ENCODE data around the gene STAM.
"Not testable (repeated sequence)": the region's sequence is repeated elsewhere in the genome, so short reads cannot be mapped to it uniquely, and the experiment has no call there.

Gene STAM

DNA sequence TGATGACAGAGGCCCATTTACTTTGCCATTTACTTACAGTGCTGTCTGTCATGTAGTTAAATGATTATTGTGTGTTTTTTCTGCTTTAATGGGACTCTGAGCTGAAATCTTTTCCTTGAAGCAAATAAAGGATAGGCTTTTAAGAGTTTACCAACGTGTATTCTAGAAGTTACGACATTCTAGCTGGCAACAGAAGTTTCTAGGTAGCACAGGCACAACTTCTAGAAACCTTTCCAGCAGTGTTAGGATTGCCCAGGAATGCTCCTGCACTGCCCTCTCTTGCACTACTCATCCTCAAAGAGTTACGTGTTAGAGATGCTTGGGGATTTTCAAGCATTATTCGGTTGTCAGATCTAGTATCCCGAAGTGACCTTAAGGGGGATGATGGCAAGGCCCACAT lies 65.5 kb downstream of the STAM start:
- no peak for DNase-seq (ENCODE audit: low spot score)
- Mint-ChIP-seq H3K9me3 (no peaks in the 10 kb centered on the region), H3K4me3 (no peak overlapping the region), H3K4me1 (ENCODE audit: low read depth) (no peaks in the 10 kb centered on the region), H3K27me3 (ENCODE audit: low read depth) (no peaks in the 10 kb centered on the region), H3K36me3 (ENCODE audit: low read depth) (peaks cover 42% of the 10 kb centered on the region), H3K27ac (no peak overlapping the region)

DNA sequence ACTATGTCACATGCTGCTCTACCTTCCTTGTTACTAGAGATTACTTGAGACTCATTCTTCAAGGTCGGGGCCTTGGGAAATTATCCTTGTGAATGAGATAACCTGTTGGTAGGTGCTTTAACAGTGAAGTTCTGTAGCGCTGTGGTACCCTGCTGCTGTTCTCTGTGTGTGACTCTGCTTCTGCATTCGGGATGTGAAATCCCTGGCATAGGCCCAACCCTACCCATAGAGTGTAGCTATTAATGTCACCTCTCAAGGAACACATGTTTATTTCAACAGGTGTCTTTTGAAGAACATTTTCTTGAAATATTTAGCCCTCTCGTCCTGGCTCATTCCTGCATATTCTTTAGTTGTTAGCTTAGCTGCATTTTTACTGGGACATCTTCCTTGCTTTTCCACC lies 66.2 kb downstream of the STAM start:
- H3K27ac Mint-ChIP-seq, result no peak overlapping the region
- H3K36me3 Mint-ChIP-seq (ENCODE audit: low read depth), result peaks cover 46% of the 10 kb centered on the region
- H3K4me3 Mint-ChIP-seq, result no peak overlapping the region

DNA sequence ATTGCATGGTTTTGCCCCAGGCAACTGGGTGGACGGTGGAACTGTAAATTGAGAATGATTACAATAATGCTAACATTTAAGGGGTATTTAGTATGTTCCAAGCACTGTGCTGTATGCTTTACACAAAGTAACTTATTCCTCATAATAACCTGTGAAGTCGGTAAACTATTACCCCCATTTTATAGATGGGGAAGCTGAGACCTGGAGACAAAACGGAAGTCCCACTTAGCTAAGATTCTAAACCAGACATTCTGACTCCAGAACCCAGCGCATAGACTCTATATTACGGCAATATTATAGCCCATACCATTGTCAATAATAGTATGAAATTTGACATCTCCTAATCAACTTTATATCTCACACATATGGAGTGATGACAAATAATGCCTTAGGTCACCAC lies 68.1 kb downstream of the STAM start:
- H3K36me3 Mint-ChIP-seq (ENCODE audit: low read depth), result peaks cover 57% of the 10 kb centered on the region
- H3K4me1 Mint-ChIP-seq (ENCODE audit: low read depth), result no peaks in the 10 kb centered on the region

More for the DNA sequence above, 66.2 kb downstream of the STAM start:
- Mint-ChIP-seq H3K27me3 (ENCODE audit: low read depth) (no peaks in the 10 kb centered on the region), H3K9me3 (no peaks in the 10 kb centered on the region), H3K4me1 (ENCODE audit: low read depth) (no peaks in the 10 kb centered on the region)
- DNase-seq (ENCODE audit: low spot score), result no peak

DNA sequence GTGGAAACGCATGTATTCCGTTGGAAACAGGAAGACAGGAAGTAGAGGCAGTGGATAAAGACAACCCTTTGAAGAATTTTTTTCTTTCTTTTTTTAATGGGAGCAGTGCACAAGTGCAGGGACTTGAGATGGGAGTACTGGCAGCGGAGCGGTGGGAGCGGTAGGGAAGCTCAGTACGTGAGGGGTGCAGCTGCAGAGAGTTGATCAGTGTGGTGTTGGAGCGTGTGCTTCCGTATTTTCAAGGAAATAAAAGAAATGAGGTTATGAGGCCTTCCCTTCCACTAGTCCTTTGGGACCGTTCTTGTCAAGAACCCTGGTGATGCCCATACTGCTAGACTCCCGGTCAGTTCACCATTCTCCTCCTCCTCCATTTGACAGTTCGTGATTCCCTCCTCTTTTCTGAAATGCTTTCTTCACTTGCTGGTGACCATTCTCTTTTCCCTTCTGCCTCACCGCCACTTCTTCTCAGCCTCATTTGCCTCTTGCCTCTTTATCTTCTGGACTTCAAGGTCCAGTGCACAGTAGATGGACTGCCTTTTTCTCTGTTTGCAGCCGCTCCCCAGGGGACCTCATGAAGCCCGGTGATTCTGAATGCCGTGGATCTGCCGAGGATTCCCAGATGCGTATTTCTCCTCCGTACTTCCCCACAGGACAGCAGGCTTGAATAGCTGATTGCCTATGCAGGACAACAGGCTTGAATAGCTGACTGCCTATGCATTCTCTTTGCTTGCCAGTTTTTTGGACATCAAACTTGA lies 68.9 kb downstream of the STAM start:
- no peaks in the 10 kb centered on the region for H3K4me1 Mint-ChIP-seq (ENCODE audit: low read depth)
- no peaks in the 10 kb centered on the region for H3K27me3 Mint-ChIP-seq (ENCODE audit: low read depth)
- no peaks in the 10 kb centered on the region for H3K9me3 Mint-ChIP-seq
- H3K36me3 Mint-ChIP-seq (ENCODE audit: low read depth), result peaks cover 58% of the 10 kb centered on the region
- H3K4me3 Mint-ChIP-seq, result no peak overlapping the region
- DNase-seq (ENCODE audit: low spot score), result no peak
- no peak overlapping the region for H3K27ac Mint-ChIP-seq

More for the DNA sequence above, 68.1 kb downstream of the STAM start:
- no peak overlapping the region for H3K27ac Mint-ChIP-seq
- H3K27me3 Mint-ChIP-seq (ENCODE audit: low read depth), result no peaks in the 10 kb centered on the region
- no peaks in the 10 kb centered on the region for H3K9me3 Mint-ChIP-seq
- H3K4me3 Mint-ChIP-seq, result no peak overlapping the region
- no peak for DNase-seq (ENCODE audit: low spot score)

DNA sequence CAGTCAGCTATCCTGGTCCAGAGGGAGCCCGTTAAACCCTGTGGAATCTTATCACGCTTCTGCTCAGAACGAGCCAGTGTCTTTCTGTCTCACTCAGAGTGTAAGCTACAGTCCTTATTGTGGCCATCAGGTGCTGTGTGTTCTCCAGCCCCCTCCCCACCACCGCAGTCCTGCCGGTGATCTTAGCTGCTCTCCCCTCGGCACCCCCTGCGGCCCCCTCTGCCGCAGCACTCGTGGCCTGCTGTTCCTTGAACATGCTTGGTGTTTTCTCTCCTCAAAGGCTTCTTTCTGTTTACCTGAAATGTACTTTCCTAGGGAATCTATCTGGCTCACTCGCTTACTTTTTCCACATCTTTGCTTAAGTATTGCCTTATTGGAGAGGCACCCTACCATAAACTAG lies 69.8 kb downstream of the STAM start:
- no peak for DNase-seq (ENCODE audit: low spot score)
- no peak overlapping the region for H3K27ac Mint-ChIP-seq
- no peaks in the 10 kb centered on the region for H3K9me3 Mint-ChIP-seq
- no peaks in the 10 kb centered on the region for H3K4me1 Mint-ChIP-seq (ENCODE audit: low read depth)
- H3K36me3 Mint-ChIP-seq (ENCODE audit: low read depth), result peaks cover 60% of the 10 kb centered on the region
- no peaks in the 10 kb centered on the region for H3K27me3 Mint-ChIP-seq (ENCODE audit: low read depth)
- no peak overlapping the region for H3K4me3 Mint-ChIP-seq

DNA sequence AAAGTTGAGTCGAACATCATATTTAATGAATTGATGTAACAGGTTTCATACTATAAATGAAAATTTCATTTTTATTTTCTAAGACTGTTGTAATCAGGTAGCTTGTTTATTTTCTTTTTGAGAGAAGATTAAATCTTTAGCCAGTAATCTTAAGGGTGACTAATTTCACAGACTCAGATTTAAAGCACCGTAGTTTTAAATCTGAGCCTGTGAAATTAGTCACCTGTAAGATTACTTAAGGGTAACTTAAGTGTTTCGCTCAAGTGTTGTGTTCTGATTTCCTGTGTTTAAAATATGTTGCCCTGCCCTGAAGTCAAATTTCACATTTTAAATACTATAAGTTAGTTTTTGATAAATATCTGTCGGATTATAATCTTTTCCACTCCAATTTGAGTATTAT lies 72.2 kb downstream of the STAM start:
- Mint-ChIP-seq H3K27me3 (ENCODE audit: low read depth) (no peaks in the 10 kb centered on the region), H3K36me3 (ENCODE audit: low read depth) (peaks cover 58% of the 10 kb centered on the region), H3K4me3 (no peak overlapping the region)

DNA sequence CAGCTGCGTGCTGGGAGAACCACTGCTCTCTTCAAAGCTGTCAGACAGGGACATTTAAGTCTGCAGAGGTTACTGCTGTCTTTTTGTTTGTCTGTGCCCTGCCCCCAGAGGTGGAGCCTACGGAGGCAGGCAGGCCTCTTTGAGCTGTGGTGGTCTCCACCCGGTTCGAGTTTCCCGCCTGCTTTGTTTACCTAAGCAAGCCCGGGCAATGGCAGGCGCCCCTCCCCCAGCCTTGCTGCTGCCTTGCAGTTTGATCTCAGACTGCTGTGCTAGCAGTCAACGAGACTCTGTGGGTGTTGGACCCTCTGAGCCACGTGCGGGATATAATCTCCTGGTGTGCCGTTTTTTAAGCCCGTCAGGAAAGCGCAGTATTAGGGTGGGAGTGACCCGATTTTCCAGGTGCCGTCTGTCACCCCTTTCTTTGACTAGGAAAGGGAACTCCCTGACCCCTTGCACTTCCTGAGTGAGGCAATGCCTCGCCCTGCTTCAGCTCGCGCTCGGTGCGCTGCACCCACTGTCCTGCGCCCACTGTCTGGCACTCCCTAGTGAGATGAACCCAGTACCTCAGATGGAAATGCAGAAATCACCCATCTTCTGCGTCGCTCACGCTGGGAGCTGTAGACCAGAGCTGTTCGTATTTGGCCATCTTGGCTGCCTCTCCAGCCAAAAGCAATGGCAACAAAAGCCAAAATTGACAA lies 78.5 kb downstream of the STAM start:
- not testable (repeated sequence) for H3K4me1 Mint-ChIP-seq (ENCODE audit: low read depth); H3K9me3 Mint-ChIP-seq; H3K4me3 Mint-ChIP-seq; H3K27ac Mint-ChIP-seq; H3K27me3 Mint-ChIP-seq (ENCODE audit: low read depth); DNase-seq (ENCODE audit: low spot score)
- H3K36me3 Mint-ChIP-seq (ENCODE audit: low read depth), result peaks cover 31% of the 10 kb centered on the region

More for the DNA sequence above, 72.2 kb downstream of the STAM start:
- Mint-ChIP-seq H3K9me3 (no peaks in the 10 kb centered on the region), H3K27ac (no peak overlapping the region), H3K4me1 (ENCODE audit: low read depth) (peaks cover 2% of the 10 kb centered on the region)
- DNase-seq (ENCODE audit: low spot score), result no peak

DNA sequence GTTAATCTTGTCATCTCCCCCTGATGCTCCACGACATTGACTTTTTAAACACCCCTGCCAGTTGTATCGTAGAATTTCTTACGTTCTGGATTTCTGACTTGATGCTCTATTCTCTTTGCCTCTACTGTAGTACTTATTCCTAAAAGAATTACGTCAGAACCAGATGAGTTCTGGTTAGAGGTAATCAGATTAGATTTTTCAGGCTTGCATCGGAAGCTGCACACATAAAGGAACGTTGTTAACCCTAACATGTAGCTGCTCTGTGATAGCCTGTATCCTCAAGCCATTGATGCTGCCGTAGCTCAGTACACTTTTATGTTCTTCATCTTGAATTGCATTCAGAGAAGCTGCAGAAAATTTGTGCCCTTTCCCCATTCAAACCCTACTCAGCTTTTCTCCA lies 81.8 kb downstream of the STAM start:
- no peaks in the 10 kb centered on the region for H3K4me1 Mint-ChIP-seq (ENCODE audit: low read depth)

DNA sequence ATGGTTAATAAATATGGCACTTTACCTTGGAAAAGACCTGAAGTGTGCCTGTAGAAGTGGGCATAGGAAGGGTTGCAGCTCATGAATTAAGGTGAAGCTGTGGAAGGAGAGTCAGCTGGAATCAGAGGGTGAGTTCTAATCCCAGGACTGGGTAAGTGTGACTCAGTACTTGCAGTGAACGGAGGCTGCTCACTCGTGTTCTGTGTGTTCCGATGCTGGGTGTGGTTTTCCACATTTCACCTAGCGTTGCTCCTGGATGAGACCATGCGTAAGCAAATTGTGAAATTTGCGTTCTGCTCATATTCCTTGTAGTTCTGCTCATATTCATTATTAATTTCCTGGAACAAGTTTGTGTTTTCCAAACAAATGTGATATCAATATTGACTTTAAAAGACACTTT lies 85.7 kb downstream of the STAM start:
- DNase-seq (ENCODE audit: low spot score), result no peak
- Mint-ChIP-seq H3K36me3 (ENCODE audit: low read depth) (peaks cover 2% of the 10 kb centered on the region), H3K4me1 (ENCODE audit: low read depth) (no peaks in the 10 kb centered on the region), H3K27me3 (ENCODE audit: low read depth) (no peaks in the 10 kb centered on the region), H3K9me3 (no peaks in the 10 kb centered on the region), H3K27ac (no peak overlapping the region), H3K4me3 (no peak overlapping the region)

More for the DNA sequence above, 81.8 kb downstream of the STAM start:
- no peaks in the 10 kb centered on the region for H3K27me3 Mint-ChIP-seq (ENCODE audit: low read depth)
- H3K36me3 Mint-ChIP-seq (ENCODE audit: low read depth), result peaks cover 15% of the 10 kb centered on the region
- no peaks in the 10 kb centered on the region for H3K9me3 Mint-ChIP-seq
- no peak overlapping the region for H3K4me3 Mint-ChIP-seq
- DNase-seq (ENCODE audit: low spot score), result no peak
- H3K27ac Mint-ChIP-seq, result no peak overlapping the region

DNA sequence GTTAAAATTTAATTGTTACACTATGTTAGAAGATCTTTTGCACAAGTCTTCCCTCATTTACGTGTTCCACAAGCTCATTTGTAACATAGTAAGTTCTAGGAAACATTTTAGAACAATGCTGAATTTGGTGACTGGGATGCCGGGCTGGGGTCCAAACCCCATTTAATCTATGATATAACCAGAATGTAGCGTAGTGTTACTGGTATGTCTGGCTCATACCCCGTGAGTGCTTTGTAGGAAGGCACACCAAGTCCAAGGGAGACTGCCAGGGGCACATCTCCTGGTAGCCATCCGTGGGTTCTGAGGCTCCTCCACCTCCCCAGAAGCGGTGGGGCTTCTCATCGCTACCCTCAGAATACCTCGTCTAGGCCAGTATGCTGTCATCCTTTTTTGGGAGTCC lies 86.7 kb downstream of the STAM start:
- no peak overlapping the region for H3K4me3 Mint-ChIP-seq
- no peaks in the 10 kb centered on the region for H3K4me1 Mint-ChIP-seq (ENCODE audit: low read depth)
- no peak for DNase-seq (ENCODE audit: low spot score)
- H3K27ac Mint-ChIP-seq, result no peak overlapping the region
- H3K9me3 Mint-ChIP-seq, result no peaks in the 10 kb centered on the region
- H3K27me3 Mint-ChIP-seq (ENCODE audit: low read depth), result no peaks in the 10 kb centered on the region
- H3K36me3 Mint-ChIP-seq (ENCODE audit: low read depth), result no peaks in the 10 kb centered on the region

DNA sequence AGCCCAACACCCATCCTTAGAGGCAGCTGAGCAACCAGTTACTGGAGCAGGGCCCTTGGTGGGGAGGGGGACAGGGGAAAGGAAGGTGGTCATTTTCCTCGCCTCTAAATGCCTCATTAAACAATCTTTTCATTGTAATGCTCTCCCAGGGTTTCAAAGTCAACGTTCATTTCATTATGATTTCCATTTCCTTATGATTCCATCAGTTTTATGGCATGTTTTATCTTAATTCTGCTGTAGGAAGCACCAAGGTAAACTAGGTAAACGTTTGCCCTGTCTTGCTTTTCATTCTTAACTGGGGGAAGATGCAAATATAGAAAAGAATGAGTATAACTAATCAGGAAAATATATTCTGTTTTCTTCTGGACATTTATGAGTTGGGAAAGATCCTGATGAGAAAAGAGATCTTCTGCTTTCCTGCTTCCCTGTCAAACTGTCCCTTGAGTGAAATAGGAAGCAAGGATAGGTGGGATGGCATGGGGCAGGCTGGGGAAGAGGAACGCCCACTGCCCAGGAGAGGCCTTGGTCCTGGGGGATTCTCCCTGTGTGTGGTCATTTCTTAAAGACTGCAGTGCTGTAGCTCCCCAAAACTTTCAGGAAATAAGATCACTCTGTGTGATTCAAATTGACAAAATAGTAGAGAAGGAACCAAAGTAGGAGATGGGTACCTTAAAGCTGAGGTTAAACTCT lies 87.5 kb downstream of the STAM start:
- Mint-ChIP-seq H3K27ac (no peak overlapping the region), H3K27me3 (ENCODE audit: low read depth) (no peaks in the 10 kb centered on the region), H3K4me3 (no peak overlapping the region), H3K9me3 (no peaks in the 10 kb centered on the region), H3K4me1 (ENCODE audit: low read depth) (no peaks in the 10 kb centered on the region), H3K36me3 (ENCODE audit: low read depth) (no peaks in the 10 kb centered on the region)
- no peak for DNase-seq (ENCODE audit: low spot score)

DNA sequence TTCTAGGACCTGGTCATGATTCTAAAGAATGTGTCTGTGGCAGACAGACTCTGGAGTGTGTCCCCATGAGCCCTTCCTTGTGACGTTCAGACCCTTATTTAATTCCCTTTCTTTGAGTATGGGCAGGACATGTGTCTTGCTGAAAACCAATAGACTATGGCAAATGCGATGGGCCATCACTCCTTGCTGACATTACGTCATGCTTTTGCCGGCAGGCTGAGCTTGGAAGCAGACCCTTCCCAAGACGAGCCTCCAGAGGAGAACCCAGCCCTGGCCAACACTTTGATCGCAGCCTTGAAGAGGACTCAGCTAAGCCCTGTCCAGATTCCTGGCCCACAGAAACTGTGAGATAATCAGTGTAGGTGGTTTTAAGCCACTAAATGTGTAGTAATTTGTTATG lies 89.7 kb downstream of the STAM start:
- no peak overlapping the region for H3K27ac Mint-ChIP-seq

DNA sequence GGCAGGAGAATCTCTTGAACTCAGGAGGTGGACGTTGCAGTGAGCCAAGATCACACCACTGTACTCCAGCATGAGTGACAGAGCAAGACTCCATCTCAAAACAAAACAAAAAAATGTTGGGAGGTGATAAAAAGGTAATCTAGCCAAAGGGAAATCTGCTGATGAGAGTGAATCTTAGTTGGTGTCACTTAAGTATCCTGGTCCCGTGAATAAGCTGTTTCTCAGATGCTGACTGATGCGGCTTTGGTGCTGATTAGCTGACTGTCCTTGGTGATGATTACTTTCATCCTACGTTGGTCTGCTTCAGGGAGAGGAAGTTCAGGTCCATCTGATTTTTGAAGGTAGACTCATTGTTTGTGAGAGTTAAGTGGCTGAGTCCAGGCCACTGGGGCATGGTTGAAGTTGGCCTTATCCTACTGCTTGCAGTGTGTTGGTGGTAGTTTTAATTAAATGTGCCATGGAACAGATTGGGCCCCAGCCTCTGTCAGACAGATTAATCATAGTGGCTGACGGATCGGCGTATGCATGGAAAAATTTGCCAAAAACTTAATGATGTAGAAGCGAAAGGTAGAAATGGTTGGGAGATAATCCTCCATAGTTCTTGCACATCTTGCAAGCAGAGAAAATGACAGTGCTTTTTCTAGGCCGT lies 90.6 kb downstream of the STAM start:
- Mint-ChIP-seq H3K9me3 (no peaks in the 10 kb centered on the region), H3K27me3 (ENCODE audit: low read depth) (no peaks in the 10 kb centered on the region), H3K4me1 (ENCODE audit: low read depth) (no peaks in the 10 kb centered on the region), H3K27ac (no peak overlapping the region), H3K4me3 (no peak overlapping the region), H3K36me3 (ENCODE audit: low read depth) (no peaks in the 10 kb centered on the region)
- no peak for DNase-seq (ENCODE audit: low spot score)

More for the DNA sequence above, 89.7 kb downstream of the STAM start:
- Mint-ChIP-seq H3K4me1 (ENCODE audit: low read depth) (no peaks in the 10 kb centered on the region), H3K36me3 (ENCODE audit: low read depth) (no peaks in the 10 kb centered on the region), H3K27me3 (ENCODE audit: low read depth) (no peaks in the 10 kb centered on the region), H3K9me3 (no peaks in the 10 kb centered on the region), H3K4me3 (no peak overlapping the region)
- DNase-seq (ENCODE audit: low spot score), result no peak
